HG03045 (cell line): Measurements from ENCODE around the gene ADAMTS2.

Experiments used
- ATAC-seq: cut with Tn5 transposase; IDR thresholded peaks from one replicate; pipeline ENCODE4 v1.9.1; 2021; ENCODE audit warnings: mild to moderate bottlenecking, moderate library complexity; ENCODE audit not compliant: unreplicated experiment

The ADAMTS2 gene

GRCh38 chr5:179345433-179346321, at the start of gene ADAMTS2:
ADAMTS2 (minus strand) TSS chr5:179345461; CDS start chr5:179345328, 133 bp downstream.
- no peak for ATAC-seq

GRCh38 chr5:179393078-179393477, 47.8 kb upstream of the ADAMTS2 start:
- ATAC-seq, result no peak

- no peak for ATAC-seq
These were observed 42.2 kb upstream of the ADAMTS2 start for GRCh38 chr5:179387151-179388110.

- ATAC-seq, result no peak
These were observed 40.7 kb upstream of the ADAMTS2 start for GRCh38 chr5:179385914-179386313.

GRCh38 chr5:179382486-179382885, 37.2 kb upstream of the ADAMTS2 start:
- no peak for ATAC-seq

GRCh38 chr5:179381691-179382090, 36.4 kb upstream of the ADAMTS2 start:
- ATAC-seq, result no peak

GRCh38 chr5:179380211-179381035, 35.2 kb upstream of the ADAMTS2 start:
- no peak for ATAC-seq

- ATAC-seq, result no peak
These were observed 34.1 kb upstream of the ADAMTS2 start for GRCh38 chr5:179379321-179379890.

- no peak for ATAC-seq
These were observed 33.4 kb upstream of the ADAMTS2 start for GRCh38 chr5:179378441-179379271.

- ATAC-seq, result no peak
These were observed 32.8 kb upstream of the ADAMTS2 start for GRCh38 chr5:179378116-179378440.

GRCh38 chr5:179377421-179378115, 32.3 kb upstream of the ADAMTS2 start:
- ATAC-seq, result no peak

GRCh38 chr5:179376701-179377420, 31.6 kb upstream of the ADAMTS2 start:
- no peak for ATAC-seq

- no peak for ATAC-seq
These were observed 30.6 kb upstream of the ADAMTS2 start for GRCh38 chr5:179375831-179376365.

GRCh38 chr5:179375236-179375685, 30.0 kb upstream of the ADAMTS2 start:
- no peak for ATAC-seq

GRCh38 chr5:179374506-179375235, 29.4 kb upstream of the ADAMTS2 start:
- ATAC-seq, result no peak

GRCh38 chr5:179373961-179374505, 28.8 kb upstream of the ADAMTS2 start:
- ATAC-seq, result no peak
